Left forelimb (tissue), 1 donor: Measurements from ENCODE around the gene TBCK.

Experiments
- DNase-seq: peaks from one replicate; pipeline ENCODE4 v3.0.0-alpha.2; 2018; ENCODE audit warnings: low spot score

TBCK gene

GRCh38 chr4:106039796-106040195, 276.2 kb downstream of the TBCK start:
- no peak for DNase-seq

- no peak for DNase-seq
Observed at GRCh38 chr4:106038908-106039307, 277.1 kb downstream of the TBCK start.

- no peak for DNase-seq
Observed at GRCh38 chr4:106038012-106038411, 278.0 kb downstream of the TBCK start.

GRCh38 chr4:106036848-106037247, 279.2 kb downstream of the TBCK start:
- DNase-seq = no peak

- no peak for DNase-seq
Observed at GRCh38 chr4:106036334-106036733, 279.7 kb downstream of the TBCK start.

GRCh38 chr4:106035204-106035603, 280.8 kb downstream of the TBCK start:
- no peak for DNase-seq

GRCh38 chr4:106034751-106035150, 281.3 kb downstream of the TBCK start:
- no peak for DNase-seq

- no peak for DNase-seq
Observed at GRCh38 chr4:106034220-106034619, 281.8 kb downstream of the TBCK start.

GRCh38 chr4:106033469-106033868, 282.5 kb downstream of the TBCK start:
- DNase-seq = no peak

GRCh38 chr4:106032851-106033286, 283.1 kb downstream of the TBCK start:
- DNase-seq = no peak

- no peak for DNase-seq
Observed at GRCh38 chr4:106022454-106022853, 293.6 kb downstream of the TBCK start.

GRCh38 chr4:106021737-106022410, 294.1 kb downstream of the TBCK start:
- no peak for DNase-seq

GRCh38 chr4:106019771-106020170, 296.2 kb downstream of the TBCK start:
- no peak for DNase-seq

- no peak for DNase-seq
Observed at GRCh38 chr4:106017975-106018374, 298.0 kb downstream of the TBCK start.

- DNase-seq = no peak
Observed at GRCh38 chr4:106011387-106011786, 304.6 kb downstream of the TBCK start.

GRCh38 chr4:106010761-106011160, 305.2 kb downstream of the TBCK start:
- DNase-seq = no peak

GRCh38 chr4:106002994-106003393, 313.0 kb downstream of the TBCK start:
- no peak for DNase-seq

GRCh38 chr4:105998171-105999063, 317.6 kb downstream of the TBCK start:
- DNase-seq = no peak

- no peak for DNase-seq
Observed at GRCh38 chr4:105996845-105997244, 319.2 kb downstream of the TBCK start.

GRCh38 chr4:105994841-105995501, 321.0 kb downstream of the TBCK start:
- DNase-seq = no peak

GRCh38 chr4:105994061-105994460, 321.9 kb downstream of the TBCK start:
- DNase-seq = no peak

GRCh38 chr4:105992641-105993305, 323.2 kb downstream of the TBCK start:
- no peak for DNase-seq
